Measurements from ENCODE around the gene LAIR1.

Gene LAIR1

GRCh38 chr19:54316746-54317107, 48.0 kb downstream of the LAIR1 start:
- no peak for DNase-seq

GRCh38 chr19:54315956-54316355, 48.8 kb downstream of the LAIR1 start:
- DNase-seq, result no peak

GRCh38 chr19:54312436-54313377, 52.0 kb downstream of the LAIR1 start, which contains the start of gene LILRA5:
LILRA5 (minus strand) TSS chr19:54313166; CDS start chr19:54313019, 147 bp downstream.
- DNase-seq, result no peak

DNA sequence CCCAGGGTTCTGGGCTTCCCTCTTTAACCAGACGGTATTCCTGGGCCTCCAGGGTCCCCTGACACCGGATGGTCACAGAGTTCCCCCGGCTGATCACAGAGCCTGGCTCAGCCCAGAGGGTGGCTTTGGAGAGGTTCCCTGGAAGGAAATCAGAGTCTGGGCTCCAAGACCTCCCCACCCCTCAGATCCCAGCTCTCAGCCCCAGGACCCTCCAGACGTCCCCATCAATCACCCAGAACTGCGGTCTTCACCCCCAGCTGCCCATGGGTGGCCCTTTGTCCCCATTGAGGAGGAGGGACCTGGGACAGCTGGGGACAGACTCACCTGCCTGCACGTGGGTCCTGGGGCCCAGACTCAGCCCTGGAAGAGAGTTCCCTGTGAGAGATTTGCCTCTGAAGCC, 52.7 kb downstream of the LAIR1 start:
- DNase-seq, result no peak

GRCh38 chr19:54311486-54311885, 53.2 kb downstream of the LAIR1 start:
- DNase-seq, result no peak

- DNase-seq, result no peak
These were observed 54.2 kb downstream of the LAIR1 start for GRCh38 chr19:54310543-54310942.

DNA sequence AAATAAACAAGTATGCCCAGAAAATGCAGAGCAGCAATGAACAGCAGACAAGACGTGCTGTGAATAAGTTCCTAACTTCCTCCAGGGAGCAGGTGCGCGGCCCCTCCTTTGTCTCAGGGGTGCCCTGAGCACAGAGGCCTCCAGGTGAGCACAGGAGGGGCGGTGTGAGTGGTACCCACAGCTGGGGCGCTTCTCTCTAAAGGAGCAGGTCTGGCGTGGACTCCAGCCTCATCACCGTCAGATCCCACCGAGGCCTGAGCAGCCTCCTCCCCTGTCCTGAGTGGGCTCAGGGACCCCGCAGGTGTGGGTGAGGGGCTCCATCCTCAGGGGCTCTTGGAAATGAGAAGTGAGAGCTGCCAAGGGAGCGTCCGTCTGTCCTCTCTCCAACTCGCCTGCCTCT, 54.9 kb downstream of the LAIR1 start:
- no peak for DNase-seq

DNA sequence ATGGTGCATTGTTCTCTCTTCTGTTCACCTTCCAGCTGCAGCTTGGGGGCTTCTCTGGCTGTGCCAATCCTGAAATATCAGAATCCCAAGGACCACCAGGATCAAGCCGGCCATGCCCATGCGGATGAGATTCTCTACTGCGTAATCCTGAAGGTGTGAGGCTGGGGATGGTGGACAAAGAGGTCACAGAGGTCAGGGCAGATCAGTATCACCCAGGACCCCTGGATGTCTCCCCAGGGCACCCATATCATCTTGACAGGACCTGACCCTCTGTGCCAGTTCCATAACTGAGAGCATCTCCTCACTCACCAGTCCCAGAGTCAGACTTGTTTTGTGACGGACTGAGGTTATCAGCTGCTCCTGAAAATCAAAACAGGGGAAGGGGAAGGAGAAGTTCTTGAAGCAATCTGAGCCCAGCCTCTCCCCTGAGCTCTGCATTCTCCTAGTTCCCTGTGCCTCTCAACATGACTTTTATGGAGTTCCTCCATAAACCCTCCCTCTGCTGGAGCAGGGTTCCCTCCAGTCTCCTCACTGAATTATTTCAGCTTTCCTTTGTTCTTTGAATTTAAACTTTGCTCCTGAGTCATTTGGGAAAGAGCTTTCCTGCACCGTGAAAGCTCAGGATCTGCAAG, 57.2 kb downstream of the LAIR1 start:
- DNase-seq, result no peak

- DNase-seq, result no peak
These were observed 59.6 kb downstream of the LAIR1 start for GRCh38 chr19:54305141-54305540.

- DNase-seq, result no peak
These were observed 62.5 kb downstream of the LAIR1 start for GRCh38 chr19:54302257-54302656.

Data from NCI-H510A (cell line).